IMR-90 (cell line): ENCODE results near the gene CARNS1. TPM values are rescaled to one million over a fixed set of nuclear protein-coding genes. Genes with fewer than 3 reads are reported as not detected.

ENCODE experiments used
- ATAC-seq: fragments of 200-7000 bp; cut with Tn5 transposase; 2 replicates; pipeline ENCODE4 v1.9.1; 2020; ENCODE audit warnings: low read depth, mild to moderate bottlenecking, moderate library complexity
- BruUV-seq: library from RNA; stranded (reverse); fragments of 400-500 nt; replicated peaks from 2 replicates; lab custom pipeline; 2021; lab: Mats Ljungman, UMichigan
- CTCF ChIA-PET: fragments of 300-600 bp; formaldehyde crosslinking; extraction: SDS; loops from one replicate; lab custom pipeline; 2021; ENCODE audit warnings: antibody characterized with exemption; lab: Yijun Ruan, JAX
- POLR2A ChIA-PET: fragments of 300-600 bp; sonication (Branson Sonifier 250); formaldehyde crosslinking; loops from one replicate; lab custom pipeline; 2022; ENCODE audit warnings: antibody characterized with exemption; ENCODE audit not compliant: unreplicated experiment; lab: Charles Lee
- DNase-seq: peaks from one replicate; pipeline ENCODE4 v3.0.0; 2013
- H2AFZ ChIP-seq: replicated peaks from 2 replicates; pipeline ENCODE3; 2013; ENCODE audit warnings: low read length, mild to moderate bottlenecking; ENCODE audit not compliant: poor library complexity
- H2AK5ac ChIP-seq: 2 replicates; pipeline ENCODE4 v1.6.1; 2013; ENCODE audit warnings: low read depth, low read length, inconsistent platforms
- H2AK9ac ChIP-seq: replicated peaks from 2 replicates; pipeline ENCODE3; 2013; ENCODE audit warnings: mild to moderate bottlenecking, low read depth, low read length, moderate library complexity; ENCODE audit not compliant: poor library complexity
- H2BK120ac ChIP-seq: 2 replicates; pipeline ENCODE4 v1.6.1; 2013; ENCODE audit warnings: low read depth, low read length, inconsistent platforms
- H2BK15ac ChIP-seq: 3 replicates; pipeline ENCODE4 v1.6.1; 2013; ENCODE audit warnings: low read depth, low read length, inconsistent platforms
- H2BK20ac ChIP-seq: 2 replicates; pipeline ENCODE4 v1.6.1; 2013; ENCODE audit warnings: low read depth, mild to moderate bottlenecking, inconsistent platforms, low read length, moderate library complexity
- H2BK5ac ChIP-seq: 2 replicates; pipeline ENCODE4 v1.6.1; 2013; ENCODE audit warnings: mild to moderate bottlenecking, low read depth, low read length, inconsistent platforms; ENCODE audit not compliant: poor library complexity, severe bottlenecking
- H3K14ac ChIP-seq: replicated peaks from 2 replicates; pipeline ENCODE4 v1.6.1; 2013; ENCODE audit warnings: low read depth, low read length, inconsistent platforms
- H3K18ac ChIP-seq: 2 replicates; pipeline ENCODE4 v1.6.1; 2013; ENCODE audit warnings: low read depth, low read length, control low read depth
- H3K23ac ChIP-seq: 2 replicates; pipeline ENCODE4 v1.6.1; 2013; ENCODE audit warnings: low read depth, low read length, inconsistent platforms
- H3K27ac ChIP-seq: 2 replicates; pipeline ENCODE4 v1.5.1; 2013; ENCODE audit warnings: mild to moderate bottlenecking, control low read depth, low read length; ENCODE audit not compliant: insufficient read depth
- H3K27me3 ChIP-seq: 2 replicates; pipeline ENCODE4 v1.6.1; 2013; ENCODE audit warnings: low read length; ENCODE audit not compliant: control insufficient read depth, insufficient read depth
- H3K36me3 ChIP-seq: 2 replicates; pipeline ENCODE4 v1.6.1; 2013; ENCODE audit warnings: low read length, mixed read lengths; ENCODE audit not compliant: control insufficient read depth, insufficient read depth
- H3K4ac ChIP-seq: 2 replicates; pipeline ENCODE4 v1.6.1; 2013; ENCODE audit warnings: low read depth, low read length, inconsistent platforms
- H3K4me1 ChIP-seq: 2 replicates; pipeline ENCODE4 v1.6.1; 2013; ENCODE audit warnings: low read length, mixed read lengths; ENCODE audit not compliant: control insufficient read depth, insufficient read depth
- H3K4me2 ChIP-seq: 2 replicates; pipeline ENCODE4 v1.6.1; 2013; ENCODE audit warnings: low read depth, mild to moderate bottlenecking, control low read depth, low read length, moderate library complexity
- H3K4me3 ChIP-seq: 2 replicates; pipeline ENCODE4 v1.5.1; 2013; ENCODE audit warnings: low read depth, mild to moderate bottlenecking, control low read depth, low read length, moderate library complexity; ENCODE audit not compliant: insufficient read depth
- H3K56ac ChIP-seq: 2 replicates; pipeline ENCODE4 v1.6.1; 2013; ENCODE audit warnings: low read length, inconsistent platforms; ENCODE audit not compliant: insufficient read depth; ENCODE audit errors: extremely low read depth
- H3K79me1 ChIP-seq, 2 experiments: 2 replicates each; pipeline ENCODE4 v1.6.1; 2013; ENCODE audit warnings: low read length in 2 of 2, inconsistent platforms in 1 of 2, low read depth in 1 of 2
- H3K9ac ChIP-seq: 2 replicates; pipeline ENCODE4 v1.6.1; 2013; ENCODE audit warnings: low read depth, low read length, control low read depth
- H3K9me1 ChIP-seq: 2 replicates; pipeline ENCODE4 v1.6.1; 2013; ENCODE audit warnings: low read length, inconsistent platforms; ENCODE audit not compliant: insufficient read depth
- H3K9me3 ChIP-seq: 2 replicates; pipeline ENCODE4 v1.6.1; 2013; ENCODE audit warnings: low read length; ENCODE audit not compliant: control insufficient read depth, insufficient read depth
- H4K20me1 ChIP-seq: 2 replicates; pipeline ENCODE4 v1.6.1; 2013; ENCODE audit warnings: low read length, inconsistent platforms; ENCODE audit not compliant: insufficient read depth
- H4K5ac ChIP-seq: 2 replicates; pipeline ENCODE4 v1.6.1; 2013; ENCODE audit warnings: mild to moderate bottlenecking, low read depth, low read length, control low read depth
- H4K8ac ChIP-seq, 2 experiments: 2 replicates each; pipeline ENCODE4 v1.6.1; 2013; ENCODE audit warnings: low read depth in 2 of 2, low read length in 2 of 2, control low read depth in 1 of 2, inconsistent platforms in 1 of 2
- H4K91ac ChIP-seq: 2 replicates; pipeline ENCODE4 v1.6.1; 2013; ENCODE audit warnings: low read depth, low read length, inconsistent platforms; ENCODE audit not compliant: insufficient read depth
- BHLHE40 ChIP-seq: fragments of 150-350 bp; IDR thresholded peaks from 2 replicates; pipeline ENCODE4 v1.6.1; 2016; ENCODE audit warnings: mild to moderate bottlenecking, low read depth, low read length
- FOS ChIP-seq: fragments of 150-350 bp; IDR thresholded peaks from 2 replicates; pipeline ENCODE4 v1.6.1; 2016; ENCODE audit warnings: low read depth, low read length
- MAFK ChIP-seq: IDR thresholded peaks from 2 replicates; pipeline ENCODE4 v1.6.1; 2012; ENCODE audit warnings: low read depth, low read length, improper control_type of control experiment
- MAZ ChIP-seq: IDR thresholded peaks from 2 replicates; pipeline ENCODE4 v1.6.1; 2012; ENCODE audit warnings: low read depth, mild to moderate bottlenecking, low read length, improper control_type of control experiment, moderate library complexity, borderline replicate concordance
- NFE2L2 ChIP-seq: fragments of 150-350 bp; IDR thresholded peaks from 2 replicates; pipeline ENCODE4 v1.6.1; 2016; ENCODE audit warnings: low read depth, mild to moderate bottlenecking, low read length
- RAD21 ChIP-seq: IDR thresholded peaks from 2 replicates; pipeline ENCODE4 v1.6.1; 2012; ENCODE audit warnings: low read length, improper control_type of control experiment
- RCOR1 ChIP-seq: IDR thresholded peaks from 2 replicates; pipeline ENCODE4 v1.6.1; 2012; ENCODE audit warnings: mild to moderate bottlenecking, low read length, improper control_type of control experiment; ENCODE audit not compliant: insufficient replicate concordance
- RFX5 ChIP-seq: IDR thresholded peaks from 2 replicates; pipeline ENCODE4 v1.8.0; 2012; ENCODE audit warnings: low read depth, mild to moderate bottlenecking, low read length, moderate library complexity
- SMC3 ChIP-seq: fragments of 150-350 bp; IDR thresholded peaks from 2 replicates; pipeline ENCODE4 v1.6.1; 2016; ENCODE audit warnings: low read depth, mild to moderate bottlenecking, antibody characterized with exemption, low read length, moderate library complexity
- WGBS, 2 experiments: methylation state at CpG; one replicate each; pipeline versions ENCODE4 v1.1.5 to v1.1.7; 2013; ENCODE audit warnings: missing lambda C conversion rate in 2 of 2; ENCODE audit not compliant: insufficient read length in 1 of 2; ENCODE audit errors: extremely low coverage in 2 of 2; 5-methylcytosine and 5-hydroxymethylcytosine counted together
- dilution Hi-C: fragments of 300-500 bp; cut with HindIII; formaldehyde crosslinking; loops from one replicate; pipeline ENCODE4 v1.14.3; 2018; ENCODE audit warnings: low sequenced_read_pairs; ENCODE audit not compliant: unreplicated experiment
- in situ Hi-C: fragments of 300-500 bp; cut with MboI; formaldehyde crosslinking; loops from 3 replicates; pipeline ENCODE4 v1.14.3; 2019; ENCODE audit warnings: low sequenced_read_pairs, inconsistent platforms, mixed read lengths
- intact Hi-C: fragments of 100-400 bp; cut with micrococcal nuclease; formaldehyde crosslinking; loops from 2 replicates; pipeline ENCODE4 v1.10.0; 2022
- polyA plus RNA-seq, 3 experiments: library from polyadenylated mRNA; depleted of rRNA; stranded (reverse); fragments of >200 nt; gene quantifications; 2 replicates each; pipeline ENCODE4 v1.2.3, GENCODE V29; 2012; ENCODE audit warnings: low replicate concordance in 1 of 3
- total RNA-seq: library from RNA; depleted of rRNA; stranded (reverse); fragments of >200 nt; gene quantifications from 2 replicates; pipeline ENCODE4 v1.2.3, GENCODE V29; 2012
- TF ChIP-seq, protein P1 (sequence below): fragments of 150-350 bp; IDR thresholded peaks from 2 replicates; pipeline ENCODE4 v1.6.1; 2016; ENCODE audit warnings: low read depth, mild to moderate bottlenecking, low read length, moderate library complexity, borderline replicate concordance
- TF ChIP-seq, protein P2 (sequence below): fragments of 150-350 bp; IDR thresholded peaks from 2 replicates; pipeline ENCODE4 v1.6.1; 2017; ENCODE audit warnings: mild to moderate bottlenecking, antibody characterized with exemption, low read length, low read depth
- TF ChIP-seq, protein P3 (sequence below): conservative IDR thresholded peaks from 2 replicates; pipeline ENCODE4 v1.5.1; 2012; ENCODE audit warnings: mild to moderate bottlenecking, low read depth, low read length, improper control_type of control experiment

CARNS1 gene
- total and polyA plus RNA-seq, 2 of the 4 experiments (the other 2 are of a cell fraction), result under 0.01 to 0.32 TPM

DNA sequence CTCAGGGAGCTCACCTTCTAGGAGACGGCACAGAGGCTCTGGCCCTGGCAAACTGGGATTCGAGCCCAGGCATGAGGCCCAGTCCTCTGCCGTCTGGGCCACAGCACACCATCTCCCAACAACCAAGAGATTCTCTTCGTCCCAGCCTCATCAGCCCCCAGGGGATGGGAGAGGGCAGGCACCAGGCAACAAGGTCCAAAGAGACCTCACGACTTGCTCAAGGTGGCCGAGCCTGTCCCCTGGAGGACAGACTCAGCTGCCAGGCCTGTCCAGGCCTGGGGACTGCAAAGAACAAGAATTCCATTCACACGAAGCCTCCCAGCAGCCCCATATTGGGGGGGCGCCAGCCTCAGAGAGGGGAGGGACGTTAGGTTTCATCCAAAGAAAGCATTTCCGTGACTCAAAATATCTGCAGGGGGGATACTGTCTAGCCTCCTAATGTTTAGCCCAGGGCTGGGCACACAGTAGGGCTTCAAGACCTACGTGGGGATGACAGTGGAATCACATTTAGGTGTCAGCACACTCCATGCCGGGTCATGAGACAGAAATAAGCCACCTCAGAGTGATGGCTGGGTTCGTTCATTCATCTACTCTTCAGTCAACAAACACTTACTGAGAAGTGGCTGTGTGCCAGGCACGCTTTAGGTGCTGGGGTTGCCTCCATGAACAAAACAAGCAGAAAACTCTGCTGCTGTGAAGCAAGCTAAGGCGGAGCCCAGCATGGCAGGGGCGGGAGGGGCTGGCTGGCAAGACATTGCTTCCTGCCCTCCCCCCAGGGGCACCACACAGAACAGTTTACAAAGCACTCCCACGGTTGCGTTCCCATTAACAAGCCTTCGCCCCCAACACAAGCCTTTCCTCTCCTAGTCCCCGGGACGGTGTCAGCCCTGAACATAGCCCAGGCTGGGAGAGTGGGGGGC lies 1.2 kb downstream of the CARNS1 start (continued):
- no peak for TF ChIP-seq MAZ

DNA sequence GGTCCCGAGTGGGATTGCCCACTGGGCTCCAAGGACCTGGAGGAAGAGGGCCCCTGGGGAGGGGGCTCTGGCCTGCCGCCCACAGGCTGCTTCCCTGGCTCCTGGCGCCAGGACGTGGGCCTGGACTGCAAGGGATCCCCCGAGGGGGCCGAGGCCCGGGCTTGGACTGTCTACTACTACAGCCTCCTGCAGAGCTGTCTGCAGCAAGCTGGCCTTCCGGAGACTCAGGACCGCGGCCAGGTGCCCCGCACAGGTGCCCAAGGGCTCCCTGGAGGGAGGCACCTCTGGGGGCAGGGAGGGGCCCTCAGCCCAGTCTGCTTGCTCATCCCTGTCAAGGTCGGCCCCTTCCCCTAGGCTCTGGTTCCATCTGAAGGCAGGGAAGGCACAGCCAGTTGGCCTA lies 1.9 kb downstream of the CARNS1 start:
- intact Hi-C loops, result no loop called here
- Histone ChIP-seq H3K36me3 (no peaks in the 10 kb centered on the region), H3K23ac (no peak overlapping the region), H2AK9ac (no peak overlapping the region), H3K56ac (no peak overlapping the region), H3K4ac (no peak overlapping the region), H2BK20ac (no peak overlapping the region), H3K4me1 (peaks cover 5% of the 10 kb centered on the region; the same call in 1 of the 2 replicates), H4K91ac (no peak overlapping the region), H3K9ac (no peak overlapping the region), H4K5ac (no peak overlapping the region), H3K18ac (no peak overlapping the region), H4K8ac (no peak overlapping the region), H2AFZ (no peak overlapping the region), H3K79me1 (no peaks in the 10 kb centered on the region), H3K9me3 (no peaks in the 10 kb centered on the region), H2BK15ac (no peak overlapping the region), H3K9me1 (no peaks in the 10 kb centered on the region), H2BK120ac (no peak overlapping the region), H4K20me1 (no peaks in the 10 kb centered on the region), H3K4me3 (no peak overlapping the region), H3K4me2 (no peak overlapping the region), H3K27ac (no peak overlapping the region), H2BK5ac (no peak overlapping the region), H3K14ac (no peak overlapping the region), H2AK5ac (no peak overlapping the region), H3K27me3 (peaks cover 17% of the 10 kb centered on the region)
- in situ Hi-C loops, result no loop called here
- no peak for ATAC-seq
- DNase-seq, result no peak
- dilution Hi-C loops, result no loop called here
- ChIA-PET POLR2A (no interaction called here), CTCF (no interaction called here)
- no TSS peak for BruUV-seq
- WGBS, 2 experiments, result 61% methylated on average over 5 of the region's 12 CpGs; no CpG with 5 or more reads in 1 of the 2 experiments
- TF ChIP-seq NFE2L2, result no peak
- no peak for TF ChIP-seq MAZ
- no peak for TF ChIP-seq MAFK
- TF ChIP-seq, protein P1, sequence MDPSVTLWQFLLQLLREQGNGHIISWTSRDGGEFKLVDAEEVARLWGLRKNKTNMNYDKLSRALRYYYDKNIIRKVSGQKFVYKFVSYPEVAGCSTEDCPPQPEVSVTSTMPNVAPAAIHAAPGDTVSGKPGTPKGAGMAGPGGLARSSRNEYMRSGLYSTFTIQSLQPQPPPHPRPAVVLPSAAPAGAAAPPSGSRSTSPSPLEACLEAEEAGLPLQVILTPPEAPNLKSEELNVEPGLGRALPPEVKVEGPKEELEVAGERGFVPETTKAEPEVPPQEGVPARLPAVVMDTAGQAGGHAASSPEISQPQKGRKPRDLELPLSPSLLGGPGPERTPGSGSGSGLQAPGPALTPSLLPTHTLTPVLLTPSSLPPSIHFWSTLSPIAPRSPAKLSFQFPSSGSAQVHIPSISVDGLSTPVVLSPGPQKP, result no peak
- TF ChIP-seq RFX5, result no peak
- no peak for TF ChIP-seq BHLHE40
- TF ChIP-seq, protein P2, sequence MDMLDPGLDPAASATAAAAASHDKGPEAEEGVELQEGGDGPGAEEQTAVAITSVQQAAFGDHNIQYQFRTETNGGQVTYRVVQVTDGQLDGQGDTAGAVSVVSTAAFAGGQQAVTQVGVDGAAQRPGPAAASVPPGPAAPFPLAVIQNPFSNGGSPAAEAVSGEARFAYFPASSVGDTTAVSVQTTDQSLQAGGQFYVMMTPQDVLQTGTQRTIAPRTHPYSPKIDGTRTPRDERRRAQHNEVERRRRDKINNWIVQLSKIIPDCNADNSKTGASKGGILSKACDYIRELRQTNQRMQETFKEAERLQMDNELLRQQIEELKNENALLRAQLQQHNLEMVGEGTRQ, result no peak
- no peak for TF ChIP-seq FOS
- TF ChIP-seq RAD21, result no peak
- no peak for TF ChIP-seq SMC3
- TF ChIP-seq, protein P3, sequence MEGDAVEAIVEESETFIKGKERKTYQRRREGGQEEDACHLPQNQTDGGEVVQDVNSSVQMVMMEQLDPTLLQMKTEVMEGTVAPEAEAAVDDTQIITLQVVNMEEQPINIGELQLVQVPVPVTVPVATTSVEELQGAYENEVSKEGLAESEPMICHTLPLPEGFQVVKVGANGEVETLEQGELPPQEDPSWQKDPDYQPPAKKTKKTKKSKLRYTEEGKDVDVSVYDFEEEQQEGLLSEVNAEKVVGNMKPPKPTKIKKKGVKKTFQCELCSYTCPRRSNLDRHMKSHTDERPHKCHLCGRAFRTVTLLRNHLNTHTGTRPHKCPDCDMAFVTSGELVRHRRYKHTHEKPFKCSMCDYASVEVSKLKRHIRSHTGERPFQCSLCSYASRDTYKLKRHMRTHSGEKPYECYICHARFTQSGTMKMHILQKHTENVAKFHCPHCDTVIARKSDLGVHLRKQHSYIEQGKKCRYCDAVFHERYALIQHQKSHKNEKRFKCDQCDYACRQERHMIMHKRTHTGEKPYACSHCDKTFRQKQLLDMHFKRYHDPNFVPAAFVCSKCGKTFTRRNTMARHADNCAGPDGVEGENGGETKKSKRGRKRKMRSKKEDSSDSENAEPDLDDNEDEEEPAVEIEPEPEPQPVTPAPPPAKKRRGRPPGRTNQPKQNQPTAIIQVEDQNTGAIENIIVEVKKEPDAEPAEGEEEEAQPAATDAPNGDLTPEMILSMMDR, result no peak
- no peak for TF ChIP-seq RCOR1
